NCI-H524 treated with DMSO at 0.1 percent for 48 hours (cell line): ENCODE results near the gene FOXP4.

Source experiments
- DNase-seq: peaks from one replicate; lab custom pipeline; 2025; lab: John Stamatoyannopoulos, UW

The FOXP4 gene

GRCh38 chr6:41522780-41523548 lies 23.2 kb upstream of the FOXP4 start:
- DNase-seq = no peak

- DNase-seq = no peak
Observed at GRCh38 chr6:41523915-41524633, 22.1 kb upstream of the FOXP4 start.

- DNase-seq = no peak
Observed at GRCh38 chr6:41524634-41525011, 21.6 kb upstream of the FOXP4 start.

- DNase-seq = no peak
Observed at GRCh38 chr6:41527721-41528408, 18.3 kb upstream of the FOXP4 start.

GRCh38 chr6:41528409-41528963 lies 17.7 kb upstream of the FOXP4 start:
- no peak for DNase-seq

GRCh38 chr6:41529049-41529448 lies 17.1 kb upstream of the FOXP4 start:
- DNase-seq = no peak

GRCh38 chr6:41529970-41530369 lies 16.2 kb upstream of the FOXP4 start:
- no peak for DNase-seq

- no peak for DNase-seq
Observed at GRCh38 chr6:41530476-41530875, 15.7 kb upstream of the FOXP4 start.

- DNase-seq = no peak
Observed at GRCh38 chr6:41531016-41531415, 15.2 kb upstream of the FOXP4 start.

GRCh38 chr6:41531591-41532582 lies 14.3 kb upstream of the FOXP4 start:
- no peak for DNase-seq

- DNase-seq = no peak
Observed at GRCh38 chr6:41535766-41536165, 10.4 kb upstream of the FOXP4 start.

- DNase-seq = no peak
Observed at GRCh38 chr6:41536795-41537758, 9.1 kb upstream of the FOXP4 start.

- no peak for DNase-seq
Observed at GRCh38 chr6:41538556-41539182, 7.5 kb upstream of the FOXP4 start.

GRCh38 chr6:41539204-41539603 lies 7.0 kb upstream of the FOXP4 start:
- DNase-seq = no peak

- no peak for DNase-seq
Observed at GRCh38 chr6:41541364-41541763, 4.8 kb upstream of the FOXP4 start.

- DNase-seq = no peak
Observed at GRCh38 chr6:41543087-41543486, 3.1 kb upstream of the FOXP4 start.

GRCh38 chr6:41545247-41545702 lies 906 bp upstream of the FOXP4 start:
- no peak for DNase-seq

- no peak for DNase-seq
Observed at GRCh38 chr6:41546475-41546865, 289 bp downstream of the FOXP4 start.
